HG03280 (cell line): ENCODE data around the gene YES1.
A peak's percentile ranks its signal among the peaks of the same experiment; 100 is the strongest.
"Not testable (repeated sequence)": the region's sequence is repeated elsewhere in the genome, so short reads cannot be mapped to it uniquely, and the experiment has no call there.

Experiments
- ATAC-seq: cut with Tn5 transposase; IDR thresholded peaks from one replicate; pipeline ENCODE4 v1.9.1; 2021; ENCODE audit warnings: mild to moderate bottlenecking, moderate library complexity; ENCODE audit not compliant: unreplicated experiment

YES1 gene

DNA sequence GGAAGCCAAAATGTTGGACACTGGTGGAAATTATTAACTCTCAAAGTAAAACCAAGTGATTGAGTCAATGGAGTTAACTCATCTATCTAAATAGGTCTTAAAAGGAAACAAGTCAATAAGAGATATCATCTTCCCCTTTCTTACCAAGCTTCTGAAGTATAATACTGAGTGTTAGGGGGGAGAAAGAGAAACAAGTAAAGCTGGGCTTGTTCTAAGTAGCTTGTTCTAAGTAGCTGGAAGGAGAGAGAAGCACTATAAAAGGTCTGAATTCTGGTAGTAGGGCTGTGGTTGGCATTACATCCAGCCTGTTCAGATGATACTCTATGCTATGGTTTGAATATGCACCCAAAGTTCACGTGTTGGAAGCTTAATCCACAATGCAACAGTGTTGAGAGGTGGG is 26.8 kb downstream of the YES1 start:
- ATAC-seq = no peak

DNA sequence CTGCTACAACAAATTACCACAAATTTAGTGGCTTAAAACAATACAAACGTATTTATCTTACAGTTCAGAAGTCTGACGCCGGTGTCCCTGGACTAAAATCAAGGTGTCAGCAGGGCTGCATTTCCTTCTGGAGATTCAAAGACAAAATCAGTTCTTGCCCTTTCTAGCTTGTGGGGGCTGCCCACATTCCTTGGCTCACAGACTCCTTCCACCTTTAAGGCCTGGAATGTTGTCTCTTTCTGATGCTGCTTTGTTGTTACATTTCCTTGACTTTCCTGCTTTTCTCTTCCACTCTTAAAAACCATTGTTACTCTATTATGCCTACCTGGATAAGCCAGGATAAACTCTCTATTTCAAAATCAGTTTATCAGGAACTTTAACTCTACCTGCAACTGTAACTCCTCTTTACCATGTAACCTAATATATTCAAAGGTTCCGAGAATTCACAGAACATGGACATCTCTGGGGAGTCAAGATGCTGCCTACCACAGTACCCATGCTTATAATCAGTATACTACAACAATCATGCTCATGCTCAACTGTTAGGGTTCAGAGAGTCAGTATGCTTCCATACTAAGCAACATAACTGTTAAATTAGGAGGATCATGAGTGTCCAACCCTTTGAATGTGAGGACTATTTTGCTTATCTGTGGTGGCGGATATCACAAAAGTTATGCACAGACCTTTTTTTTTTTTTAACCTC is 27.4 kb downstream of the YES1 start:
- no peak for ATAC-seq

DNA sequence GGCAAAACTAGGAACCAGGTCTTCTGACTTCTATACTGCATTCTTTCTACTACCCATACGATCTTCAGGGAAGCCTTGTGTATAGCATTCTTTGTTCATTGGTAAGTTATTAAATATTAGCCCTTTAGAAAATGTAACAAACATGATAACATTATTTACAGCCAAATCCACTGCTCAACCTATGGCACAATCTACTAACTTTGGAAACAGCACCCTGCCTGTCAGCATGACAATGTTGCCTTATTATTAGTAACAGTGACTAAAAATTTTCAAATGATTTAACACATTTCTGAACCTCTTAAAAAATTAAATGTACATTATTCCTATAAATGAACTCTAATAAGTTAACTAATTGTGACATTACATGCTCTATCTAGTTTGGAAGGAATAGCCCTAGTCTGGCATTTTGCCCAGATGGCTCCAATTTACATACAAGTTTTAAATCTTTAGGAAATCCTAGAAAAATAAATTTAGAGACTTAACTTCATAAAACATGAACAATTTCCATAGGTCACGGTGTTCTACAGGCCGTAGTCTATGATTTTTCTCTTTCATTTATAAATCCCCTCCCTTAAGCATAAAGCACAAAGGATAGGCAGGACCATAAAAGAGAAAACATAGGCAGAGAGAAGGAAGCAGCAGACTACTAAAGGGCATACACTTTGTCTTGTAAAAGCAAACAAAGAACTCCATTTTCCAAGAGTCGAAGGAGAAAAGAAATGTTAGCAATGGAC is 33.7 kb downstream of the YES1 start:
- no peak for ATAC-seq

DNA sequence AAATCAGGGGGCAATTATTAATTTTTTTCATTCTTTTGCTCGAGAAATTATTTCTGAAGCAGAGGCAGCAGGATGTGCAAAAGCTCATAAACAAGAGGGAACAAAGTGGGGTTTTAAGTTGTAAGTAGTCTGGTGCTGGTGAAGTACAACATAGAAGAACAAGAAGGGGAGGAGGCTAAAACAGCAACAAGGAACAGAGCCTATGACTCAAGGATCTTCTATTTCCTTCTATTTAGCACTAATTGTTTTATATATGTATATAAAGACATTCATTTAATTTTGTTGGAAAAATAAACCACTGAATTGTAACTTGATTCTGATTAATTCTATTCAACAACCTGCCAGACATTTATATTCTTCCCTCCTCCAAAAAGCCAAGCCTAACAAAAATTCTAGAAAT is 35.0 kb downstream of the YES1 start:
- no peak for ATAC-seq

DNA sequence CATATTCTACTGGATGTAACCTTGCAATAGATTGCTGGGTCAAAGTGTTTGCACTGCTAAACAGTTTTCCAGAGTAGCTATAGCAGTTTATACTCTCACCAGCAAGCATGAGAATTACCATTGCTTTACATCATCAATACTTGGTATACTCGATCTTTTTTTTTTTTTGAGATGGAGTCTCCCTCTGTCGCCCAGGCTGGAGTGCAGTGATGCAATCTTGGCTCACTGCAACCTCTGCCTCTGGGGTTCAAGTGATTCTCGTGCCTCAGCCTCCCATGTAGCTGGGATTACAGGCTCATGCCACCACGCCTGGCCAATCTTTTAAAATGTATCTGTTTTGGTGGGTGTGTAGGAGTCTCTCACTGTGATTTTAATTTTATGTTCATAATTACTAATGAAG is 36.0 kb downstream of the YES1 start:
- ATAC-seq = not testable (repeated sequence)

DNA sequence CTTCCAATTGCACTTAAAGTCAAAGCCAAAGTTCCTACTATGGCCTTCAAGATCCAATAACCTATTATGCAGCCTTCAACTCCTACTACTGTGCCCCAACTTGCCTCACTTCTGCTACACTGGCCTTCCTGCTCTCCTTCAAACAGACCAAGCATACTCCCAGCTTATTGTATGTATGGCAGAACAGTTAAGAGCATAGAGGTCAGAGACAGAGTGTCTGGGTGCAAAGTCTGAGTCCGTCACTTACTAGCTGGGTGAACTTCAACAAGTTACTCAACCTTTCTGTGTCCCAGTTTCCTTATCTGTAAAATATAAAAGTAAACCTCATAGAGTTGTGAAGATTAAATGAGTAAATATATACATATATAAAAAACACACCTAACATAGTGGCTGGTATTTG is 37.2 kb downstream of the YES1 start:
- no peak for ATAC-seq

DNA sequence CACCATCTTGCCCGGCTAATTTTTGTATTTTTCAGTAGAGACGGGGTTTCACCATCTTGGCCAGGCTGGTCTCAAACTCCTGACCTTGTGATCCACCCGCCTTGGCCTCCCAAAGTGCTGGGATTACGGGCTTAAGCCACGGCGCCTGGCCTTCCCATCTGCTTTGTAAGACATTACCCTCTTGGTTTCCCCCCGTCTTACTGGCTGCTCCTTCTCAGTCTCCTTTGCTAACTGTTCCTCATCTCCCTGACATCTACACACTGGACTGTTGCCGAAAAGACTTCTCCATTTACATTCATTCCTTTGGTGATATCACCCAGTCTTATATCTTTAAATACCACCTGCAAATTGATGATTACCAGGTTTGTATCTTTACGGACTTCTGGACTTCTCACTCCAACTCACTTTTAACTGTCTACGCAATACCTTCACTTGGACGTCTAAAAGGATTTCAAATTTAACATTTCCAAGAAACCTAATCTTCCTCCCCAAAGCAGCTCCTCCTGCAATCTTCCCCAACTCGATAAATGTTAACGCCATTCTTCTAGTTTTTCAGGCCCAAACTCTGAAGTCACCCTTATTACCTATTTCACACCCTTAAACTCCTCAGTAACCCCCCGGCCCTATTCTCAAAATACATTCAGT is 37.9 kb downstream of the YES1 start:
- ATAC-seq = no peak

DNA sequence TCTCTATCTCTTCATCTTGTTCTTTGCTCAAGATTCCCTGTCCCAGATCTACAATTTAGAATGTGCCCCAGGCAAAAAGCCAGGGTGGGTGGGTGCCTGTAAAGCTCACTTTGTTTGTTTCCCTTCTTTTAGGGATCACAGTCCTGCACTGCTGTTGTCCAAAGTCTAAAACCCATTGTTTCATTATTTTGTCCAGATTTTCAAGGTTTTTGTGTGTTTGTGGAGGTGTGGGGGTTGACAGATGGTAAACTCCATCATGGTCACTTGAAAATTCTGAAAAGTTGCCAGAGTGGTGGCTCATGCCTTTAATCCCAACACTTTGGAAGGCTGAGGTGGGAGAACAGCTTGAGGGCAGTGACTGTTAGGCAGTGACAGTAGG is 41.5 kb downstream of the YES1 start:
- no peak for ATAC-seq

DNA sequence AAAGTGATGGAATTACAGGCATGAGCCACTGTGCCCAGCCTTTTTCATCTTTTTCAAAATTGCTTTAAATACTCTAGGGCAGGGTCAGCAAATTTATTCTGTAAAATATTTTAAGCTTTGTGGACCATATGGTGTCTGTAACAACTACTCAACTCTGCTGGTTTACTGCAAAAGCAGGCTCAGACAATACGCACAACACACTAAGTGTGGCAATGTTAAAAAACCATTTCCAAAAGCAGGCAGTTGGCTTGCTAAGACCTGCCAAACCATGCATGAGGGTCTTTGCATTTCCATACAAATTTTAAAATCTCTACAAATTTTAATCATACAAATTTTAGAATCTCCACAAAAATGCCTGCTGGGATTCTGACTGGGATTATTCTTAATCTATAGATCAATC is 44.1 kb downstream of the YES1 start:
- no peak for ATAC-seq

DNA sequence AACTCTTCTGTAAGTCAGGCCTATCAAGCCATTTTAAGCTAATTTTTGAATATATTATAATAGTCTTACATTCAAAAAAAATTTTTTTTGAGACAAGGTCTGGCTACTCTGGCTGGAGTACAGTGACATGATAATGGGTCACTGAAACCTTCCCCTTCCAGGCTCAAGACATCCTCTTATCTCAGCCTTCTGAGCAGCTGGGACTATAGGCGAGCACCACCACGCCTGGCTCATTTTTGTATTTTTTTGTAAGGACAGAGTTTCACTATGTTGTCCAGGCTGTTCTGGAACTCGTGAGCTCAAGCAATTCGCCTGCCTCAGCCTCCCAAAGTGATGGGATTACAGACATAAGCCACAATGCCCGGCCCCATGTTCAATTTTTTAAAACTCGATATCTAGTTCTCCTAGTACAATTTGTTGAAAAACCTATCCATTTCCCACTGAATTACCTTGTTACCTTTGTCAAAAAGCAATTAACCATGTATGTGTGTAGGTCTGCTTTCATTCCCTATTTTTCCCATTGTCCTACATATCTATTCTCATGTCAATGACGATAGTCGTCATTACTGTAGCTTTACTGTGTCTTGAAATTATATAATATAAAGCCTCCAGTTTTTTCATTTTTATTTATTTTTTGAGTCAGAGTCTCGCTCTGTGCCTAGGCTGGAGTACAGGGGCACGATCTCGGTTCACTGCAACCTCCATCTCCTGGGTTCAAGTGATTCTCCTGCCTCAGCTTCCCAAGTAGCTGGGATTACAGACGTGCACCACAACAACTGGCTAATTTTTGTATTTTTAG is 44.8 kb downstream of the YES1 start:
- ATAC-seq = no peak

DNA sequence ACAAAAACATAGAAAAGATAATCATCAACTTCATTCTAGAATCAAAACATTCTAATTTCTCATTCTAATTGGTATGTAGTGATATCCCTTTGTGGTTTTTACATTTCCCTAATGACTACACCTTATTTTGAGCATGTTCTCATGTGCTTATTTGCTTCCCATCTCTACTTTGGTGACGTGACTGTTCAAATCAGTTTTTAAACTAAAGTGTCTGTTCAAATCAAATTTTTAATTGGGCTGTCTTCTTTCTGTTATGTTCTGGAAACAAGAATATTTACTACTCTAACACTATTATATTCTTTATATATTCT is 45.5 kb downstream of the YES1 start:
- no peak for ATAC-seq

DNA sequence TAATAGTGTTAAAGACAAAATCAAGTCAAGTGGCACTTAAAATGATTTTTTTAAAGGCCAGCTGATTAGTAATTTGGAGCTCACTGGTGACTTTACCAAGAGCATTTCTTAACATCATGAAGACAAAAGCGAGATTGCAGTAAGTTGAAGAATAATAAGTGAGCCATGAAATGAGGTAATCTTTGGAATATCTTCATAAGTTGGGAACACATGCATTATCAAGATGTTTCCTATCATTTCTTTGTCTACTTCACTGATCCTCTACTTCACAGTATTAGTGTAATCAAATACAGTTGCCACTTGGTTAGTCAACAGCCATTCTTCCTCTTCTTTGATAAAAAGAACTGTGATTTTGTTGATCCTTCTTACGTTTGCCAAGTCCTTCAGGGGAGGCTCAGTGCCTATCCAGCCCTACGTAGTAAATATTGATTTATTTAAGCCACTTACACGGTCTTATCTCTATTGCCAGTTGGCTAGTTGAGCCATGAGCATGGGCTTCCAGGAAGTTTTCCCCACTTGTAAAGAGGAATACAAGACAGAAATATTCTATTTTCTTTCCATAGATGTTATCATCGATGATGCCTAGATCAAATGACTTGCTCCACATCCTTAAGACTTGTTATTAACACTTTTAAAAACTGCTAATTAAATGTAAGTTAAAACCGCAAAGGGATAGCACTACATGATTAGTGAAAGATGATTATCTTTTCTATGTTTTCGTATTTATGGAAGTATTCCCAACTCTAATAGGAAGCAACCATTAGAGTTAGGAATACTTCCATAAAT is 46.1 kb downstream of the YES1 start:
- no peak for ATAC-seq

DNA sequence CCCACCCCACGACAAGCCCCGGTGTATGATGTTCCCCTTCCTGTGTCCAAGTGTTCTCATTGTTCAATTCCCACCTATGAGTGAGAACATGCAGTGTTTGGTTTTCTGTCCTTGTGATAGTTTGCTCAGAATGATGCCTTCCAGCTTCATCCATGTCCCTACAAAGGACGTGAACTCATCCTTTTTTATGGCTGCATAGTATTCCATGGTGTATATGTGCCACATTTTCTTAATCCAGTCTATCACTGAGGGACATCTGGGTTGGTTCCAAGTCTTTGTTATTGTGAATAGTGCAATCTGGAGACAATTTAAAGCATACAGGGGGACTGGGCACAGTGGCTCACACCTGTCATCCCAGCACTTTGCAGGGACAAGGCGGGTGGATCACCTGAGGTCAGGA is 52.2 kb downstream of the YES1 start:
- not testable (repeated sequence) for ATAC-seq

DNA sequence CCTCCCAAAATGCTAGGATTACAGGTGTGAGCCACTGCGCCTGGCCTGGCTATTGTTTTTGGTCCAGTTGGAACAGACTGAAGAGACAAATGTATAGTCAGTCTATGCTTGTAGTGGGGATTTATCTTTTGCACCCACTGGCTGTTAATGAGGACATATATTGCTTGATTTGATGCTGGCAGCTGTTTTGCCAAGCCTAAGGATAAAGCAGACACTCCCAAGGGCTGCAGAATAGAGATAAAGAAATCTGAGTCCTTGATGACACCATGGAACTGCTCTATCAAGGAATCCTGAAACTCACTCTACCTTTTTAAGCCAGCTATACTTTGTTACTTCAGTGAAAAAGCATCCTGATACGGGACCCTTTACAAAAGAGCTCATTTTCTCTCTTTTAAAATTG is 56.5 kb downstream of the YES1 start:
- no peak for ATAC-seq

DNA sequence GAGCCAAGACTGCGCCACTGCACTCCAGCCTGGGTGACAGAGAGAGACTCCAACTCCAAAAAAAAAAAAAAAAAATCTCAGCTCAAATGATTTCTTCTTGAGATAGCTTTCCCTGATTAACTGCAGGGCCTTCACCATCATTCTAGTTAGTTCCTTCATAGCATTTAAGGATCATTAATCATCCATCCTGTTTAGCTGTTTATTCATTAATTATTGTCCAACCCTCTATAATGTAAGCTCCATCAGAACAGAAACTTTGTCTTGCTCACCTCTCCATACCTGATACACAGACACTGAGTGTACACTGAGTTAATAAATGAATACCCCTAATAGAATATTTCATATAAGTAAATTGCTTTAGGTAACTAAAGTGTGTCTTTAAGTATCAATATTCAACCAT is 57.4 kb downstream of the YES1 start:
- ATAC-seq = no peak

DNA sequence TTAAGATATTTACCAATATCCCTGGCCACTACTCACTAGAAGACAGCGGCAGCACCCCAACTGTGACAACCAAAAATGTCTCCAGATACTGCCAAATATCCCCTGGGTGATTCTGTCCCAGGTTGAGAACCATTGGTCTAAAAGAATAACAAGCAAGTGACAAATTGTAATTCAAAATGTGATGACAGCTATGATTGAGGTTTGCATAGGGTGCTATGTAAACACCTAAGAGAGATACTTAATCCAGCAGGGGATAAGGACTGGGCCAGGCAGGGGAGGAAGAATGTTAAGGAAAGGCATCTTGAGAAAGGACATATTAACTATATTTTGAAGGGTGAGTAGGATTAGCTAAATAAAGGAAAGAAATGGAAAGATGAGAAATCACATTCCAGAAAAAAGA is 61.6 kb downstream of the YES1 start:
- no peak for ATAC-seq

DNA sequence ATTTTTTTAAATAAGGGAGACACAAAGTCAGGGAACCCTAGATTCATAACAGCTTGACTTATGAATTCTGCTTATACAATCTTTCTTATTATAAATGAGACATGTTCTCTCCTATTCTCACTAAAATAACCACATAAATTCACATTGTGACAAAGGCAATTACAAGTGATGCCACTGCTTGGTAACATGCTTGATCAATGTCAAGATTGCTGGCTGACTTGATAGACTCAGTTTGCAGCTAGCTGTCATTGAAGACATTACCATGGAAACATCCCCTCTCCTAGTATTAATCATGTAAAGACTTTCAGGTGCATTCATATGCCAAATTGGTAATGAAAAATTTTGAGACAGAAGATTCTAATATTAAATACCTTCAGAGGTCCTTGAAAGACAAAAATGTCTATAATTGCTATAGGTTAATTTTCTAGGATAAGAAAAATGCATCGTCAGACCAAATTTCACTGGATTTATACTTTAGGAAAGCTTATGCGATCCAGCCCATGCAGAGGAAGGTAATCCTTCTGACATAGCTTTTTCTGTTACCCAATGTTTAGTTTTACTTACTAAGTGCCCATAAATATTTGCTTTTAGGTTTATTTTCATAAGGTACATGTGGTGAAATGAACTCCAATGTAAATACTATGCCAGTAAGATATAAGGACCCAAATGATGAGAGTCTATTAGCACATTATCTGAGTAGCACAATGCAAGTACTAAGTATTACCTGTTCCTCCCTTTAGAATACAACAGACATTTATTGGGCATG is 67.0 kb downstream of the YES1 start:
- ATAC-seq = no peak

DNA sequence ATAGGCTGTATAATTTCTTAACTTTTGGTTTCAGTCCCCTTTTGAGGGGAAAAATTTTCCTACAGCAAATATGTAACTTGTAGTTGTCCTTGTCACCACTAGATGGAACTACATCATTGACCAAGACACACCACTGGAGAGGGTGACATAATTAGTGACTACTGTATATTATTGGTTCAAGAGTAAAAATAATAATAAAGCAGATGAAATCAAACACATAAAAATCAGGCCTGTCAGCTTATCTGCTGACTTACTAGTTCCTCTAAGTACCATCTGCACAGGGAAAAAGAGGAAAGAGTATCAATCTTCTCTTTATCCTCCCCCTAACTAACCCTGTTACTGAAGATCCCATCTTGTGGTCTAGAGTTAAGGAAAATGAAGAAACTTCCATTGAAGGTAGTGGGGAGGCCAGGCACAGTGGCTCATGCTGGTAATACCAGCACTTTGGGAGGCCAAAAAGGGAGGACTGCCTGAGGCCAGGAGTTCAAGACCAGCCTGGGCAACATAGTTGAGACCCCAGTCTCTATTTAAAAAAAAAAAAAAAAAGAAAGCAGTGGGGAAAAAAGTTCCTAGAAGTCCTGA is 70.0 kb downstream of the YES1 start:
- peak; percentile 76 for ATAC-seq

DNA sequence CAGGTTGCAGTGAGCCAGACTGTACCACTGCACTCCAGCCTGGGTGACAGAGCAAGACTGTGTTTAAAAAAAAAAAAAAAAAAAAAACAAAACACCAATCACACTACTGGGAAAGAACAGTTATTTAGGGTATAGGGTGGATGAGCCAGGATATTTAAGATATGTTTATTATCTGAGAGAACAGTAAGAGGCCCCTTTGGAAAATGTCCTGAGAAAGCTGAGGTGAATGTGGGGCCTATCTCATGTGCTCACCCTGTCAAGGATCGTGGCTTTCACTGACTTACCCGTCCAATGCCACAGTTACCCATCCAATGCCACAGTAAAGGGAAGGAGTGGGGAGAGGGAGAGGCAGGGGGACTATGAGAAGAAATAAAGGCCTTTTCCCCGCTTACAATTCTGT is 79.7 kb downstream of the YES1 start:
- no peak for ATAC-seq

DNA sequence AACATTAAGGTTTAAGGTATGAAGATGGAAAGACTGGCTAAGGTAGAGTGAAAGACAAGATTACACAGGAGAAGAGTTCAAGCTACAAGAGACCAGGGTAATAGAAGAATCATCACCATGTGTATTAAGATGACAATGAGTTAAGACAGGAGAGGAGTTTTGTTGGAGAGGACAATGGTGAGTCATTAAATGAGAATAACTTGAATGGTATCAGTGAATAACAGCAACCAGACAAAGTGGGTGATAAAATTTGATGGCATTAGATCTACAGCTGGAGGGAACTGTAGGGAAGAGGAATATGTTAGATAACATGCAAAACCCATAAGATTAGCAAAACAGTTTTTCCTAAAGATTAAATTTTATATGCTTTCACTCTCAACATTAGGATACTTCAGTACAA is 80.9 kb downstream of the YES1 start:
- ATAC-seq = no peak
